IMR-90 (cell line): ENCODE data around the gene DAP3. TPM values are rescaled to one million over a fixed set of nuclear protein-coding genes. Genes with fewer than 3 reads are reported as not detected.
"Not testable (repeated sequence)": the region's sequence is repeated elsewhere in the genome, so short reads cannot be mapped to it uniquely, and the experiment has no call there.

Source experiments
- ATAC-seq: fragments of 200-7000 bp; cut with Tn5 transposase; 2 replicates; pipeline ENCODE4 v1.9.1; 2020; ENCODE audit warnings: low read depth, mild to moderate bottlenecking, moderate library complexity
- BruUV-seq: library from RNA; stranded (reverse); fragments of 400-500 nt; replicated peaks from 2 replicates; lab custom pipeline; 2021; lab: Mats Ljungman, UMichigan
- CTCF ChIA-PET: fragments of 300-600 bp; formaldehyde crosslinking; extraction: SDS; loops from one replicate; lab custom pipeline; 2021; ENCODE audit warnings: antibody characterized with exemption; lab: Yijun Ruan, JAX
- POLR2A ChIA-PET: fragments of 300-600 bp; sonication (Branson Sonifier 250); formaldehyde crosslinking; loops from one replicate; lab custom pipeline; 2022; ENCODE audit warnings: antibody characterized with exemption; ENCODE audit not compliant: unreplicated experiment; lab: Charles Lee
- DNase-seq: peaks from one replicate; pipeline ENCODE4 v3.0.0; 2013
- H2AFZ ChIP-seq: replicated peaks from 2 replicates; pipeline ENCODE3; 2013; ENCODE audit warnings: low read length, mild to moderate bottlenecking; ENCODE audit not compliant: poor library complexity
- H2AK5ac ChIP-seq: 2 replicates; pipeline ENCODE4 v1.6.1; 2013; ENCODE audit warnings: low read depth, low read length, inconsistent platforms
- H2AK9ac ChIP-seq: replicated peaks from 2 replicates; pipeline ENCODE3; 2013; ENCODE audit warnings: mild to moderate bottlenecking, low read depth, low read length, moderate library complexity; ENCODE audit not compliant: poor library complexity
- H2BK120ac ChIP-seq: 2 replicates; pipeline ENCODE4 v1.6.1; 2013; ENCODE audit warnings: low read depth, low read length, inconsistent platforms
- H2BK15ac ChIP-seq: 3 replicates; pipeline ENCODE4 v1.6.1; 2013; ENCODE audit warnings: low read depth, low read length, inconsistent platforms
- H2BK20ac ChIP-seq: 2 replicates; pipeline ENCODE4 v1.6.1; 2013; ENCODE audit warnings: low read depth, mild to moderate bottlenecking, inconsistent platforms, low read length, moderate library complexity
- H2BK5ac ChIP-seq: 2 replicates; pipeline ENCODE4 v1.6.1; 2013; ENCODE audit warnings: mild to moderate bottlenecking, low read depth, low read length, inconsistent platforms; ENCODE audit not compliant: poor library complexity, severe bottlenecking
- H3K14ac ChIP-seq: replicated peaks from 2 replicates; pipeline ENCODE4 v1.6.1; 2013; ENCODE audit warnings: low read depth, low read length, inconsistent platforms
- H3K18ac ChIP-seq: 2 replicates; pipeline ENCODE4 v1.6.1; 2013; ENCODE audit warnings: low read depth, low read length, control low read depth
- H3K23ac ChIP-seq: 2 replicates; pipeline ENCODE4 v1.6.1; 2013; ENCODE audit warnings: low read depth, low read length, inconsistent platforms
- H3K27ac ChIP-seq: 2 replicates; pipeline ENCODE4 v1.5.1; 2013; ENCODE audit warnings: mild to moderate bottlenecking, control low read depth, low read length; ENCODE audit not compliant: insufficient read depth
- H3K27me3 ChIP-seq: 2 replicates; pipeline ENCODE4 v1.6.1; 2013; ENCODE audit warnings: low read length; ENCODE audit not compliant: control insufficient read depth, insufficient read depth
- H3K36me3 ChIP-seq: 2 replicates; pipeline ENCODE4 v1.6.1; 2013; ENCODE audit warnings: low read length, mixed read lengths; ENCODE audit not compliant: control insufficient read depth, insufficient read depth
- H3K4ac ChIP-seq: 2 replicates; pipeline ENCODE4 v1.6.1; 2013; ENCODE audit warnings: low read depth, low read length, inconsistent platforms
- H3K4me1 ChIP-seq: 2 replicates; pipeline ENCODE4 v1.6.1; 2013; ENCODE audit warnings: low read length, mixed read lengths; ENCODE audit not compliant: control insufficient read depth, insufficient read depth
- H3K4me2 ChIP-seq: 2 replicates; pipeline ENCODE4 v1.6.1; 2013; ENCODE audit warnings: low read depth, mild to moderate bottlenecking, control low read depth, low read length, moderate library complexity
- H3K4me3 ChIP-seq: 2 replicates; pipeline ENCODE4 v1.5.1; 2013; ENCODE audit warnings: low read depth, mild to moderate bottlenecking, control low read depth, low read length, moderate library complexity; ENCODE audit not compliant: insufficient read depth
- H3K56ac ChIP-seq: 2 replicates; pipeline ENCODE4 v1.6.1; 2013; ENCODE audit warnings: low read length, inconsistent platforms; ENCODE audit not compliant: insufficient read depth; ENCODE audit errors: extremely low read depth
- H3K79me1 ChIP-seq, 2 experiments: 2 replicates each; pipeline ENCODE4 v1.6.1; 2013; ENCODE audit warnings: low read length in 2 of 2, inconsistent platforms in 1 of 2, low read depth in 1 of 2
- H3K9ac ChIP-seq: 2 replicates; pipeline ENCODE4 v1.6.1; 2013; ENCODE audit warnings: low read depth, low read length, control low read depth
- H3K9me1 ChIP-seq: 2 replicates; pipeline ENCODE4 v1.6.1; 2013; ENCODE audit warnings: low read length, inconsistent platforms; ENCODE audit not compliant: insufficient read depth
- H3K9me3 ChIP-seq: 2 replicates; pipeline ENCODE4 v1.6.1; 2013; ENCODE audit warnings: low read length; ENCODE audit not compliant: control insufficient read depth, insufficient read depth
- H4K20me1 ChIP-seq: 2 replicates; pipeline ENCODE4 v1.6.1; 2013; ENCODE audit warnings: low read length, inconsistent platforms; ENCODE audit not compliant: insufficient read depth
- H4K5ac ChIP-seq: 2 replicates; pipeline ENCODE4 v1.6.1; 2013; ENCODE audit warnings: mild to moderate bottlenecking, low read depth, low read length, control low read depth
- H4K8ac ChIP-seq, 2 experiments: 2 replicates each; pipeline ENCODE4 v1.6.1; 2013; ENCODE audit warnings: low read depth in 2 of 2, low read length in 2 of 2, control low read depth in 1 of 2, inconsistent platforms in 1 of 2
- H4K91ac ChIP-seq: 2 replicates; pipeline ENCODE4 v1.6.1; 2013; ENCODE audit warnings: low read depth, low read length, inconsistent platforms; ENCODE audit not compliant: insufficient read depth
- whole genome bisulfite sequencing, 2 experiments: methylation state at CpG; one replicate each; pipeline versions ENCODE4 v1.1.5 to v1.1.7; 2013; ENCODE audit warnings: missing lambda C conversion rate in 2 of 2; ENCODE audit not compliant: insufficient read length in 1 of 2; ENCODE audit errors: extremely low coverage in 2 of 2; 5-methylcytosine and 5-hydroxymethylcytosine counted together
- dilution Hi-C: fragments of 300-500 bp; cut with HindIII; formaldehyde crosslinking; loops from one replicate; pipeline ENCODE4 v1.14.3; 2018; ENCODE audit warnings: low sequenced_read_pairs; ENCODE audit not compliant: unreplicated experiment
- in situ Hi-C: fragments of 300-500 bp; cut with MboI; formaldehyde crosslinking; loops from 3 replicates; pipeline ENCODE4 v1.14.3; 2019; ENCODE audit warnings: low sequenced_read_pairs, inconsistent platforms, mixed read lengths
- intact Hi-C: fragments of 100-400 bp; cut with micrococcal nuclease; formaldehyde crosslinking; loops from 2 replicates; pipeline ENCODE4 v1.10.0; 2022
- polyA plus RNA-seq, 3 experiments: library from polyadenylated mRNA; depleted of rRNA; stranded (reverse); fragments of >200 nt; gene quantifications; 2 replicates each; pipeline ENCODE4 v1.2.3, GENCODE V29; 2012; ENCODE audit warnings: low replicate concordance in 1 of 3
- total RNA-seq: library from RNA; depleted of rRNA; stranded (reverse); fragments of >200 nt; gene quantifications from 2 replicates; pipeline ENCODE4 v1.2.3, GENCODE V29; 2012

Gene DAP3
- total and polyA plus RNA-seq, 2 of the 4 experiments (the other 2 are of a cell fraction) = 48.6 to 126 TPM

DNA sequence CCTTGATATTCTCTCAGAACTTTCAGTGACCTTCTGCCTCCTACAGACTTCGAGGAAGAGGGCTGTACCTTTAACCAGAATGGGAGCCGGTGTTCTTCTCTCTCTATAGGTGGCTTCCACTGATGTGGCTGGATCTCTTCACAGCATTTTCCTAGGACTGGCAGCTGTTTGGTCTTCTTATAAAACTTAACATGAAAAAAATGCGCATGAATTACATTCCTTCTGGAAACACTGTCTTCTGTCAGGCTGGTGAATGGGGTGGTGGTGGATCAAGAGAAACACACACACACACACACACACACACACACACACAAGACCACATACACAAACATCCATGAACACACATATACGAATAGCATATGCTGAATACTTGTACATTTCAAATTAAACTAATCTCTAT lies 27.7 kb upstream of the DAP3 start:
- H3K4me1 ChIP-seq, H3K23ac ChIP-seq, CTCF ChIA-PET, H2BK5ac ChIP-seq, H3K4me3 ChIP-seq, H3K79me1 ChIP-seq, in situ Hi-C loops, H3K18ac ChIP-seq, DNase-seq, POLR2A ChIA-PET, H2BK20ac ChIP-seq, H3K14ac ChIP-seq, dilution Hi-C loops, H3K9ac ChIP-seq, H3K27ac ChIP-seq, H4K20me1 ChIP-seq, H2BK120ac ChIP-seq, BruUV-seq, H4K5ac ChIP-seq, H2AFZ ChIP-seq, ATAC-seq, H3K9me1 ChIP-seq, H2AK5ac ChIP-seq, H4K91ac ChIP-seq, H3K27me3 ChIP-seq, H3K56ac ChIP-seq, H2AK9ac ChIP-seq, H2BK15ac ChIP-seq, H4K8ac ChIP-seq, H3K4ac ChIP-seq, H3K9me3 ChIP-seq, H3K4me2 ChIP-seq: not testable (repeated sequence)
- intact Hi-C loops = loop anchor here (10.0 kb wide), 1 partner anchor 306 kb away; no protein-coding TSS in a partner anchor
- H3K36me3 ChIP-seq = peaks cover 60% of the 10 kb centered on the region
- no CpG with 5 or more reads among the region's 4 CpGs for WGBS, 2 experiments
